OCI-LY7 (cell line): Measurements from ENCODE around the gene ADCY5. TPM values are rescaled to one million over a fixed set of nuclear protein-coding genes. Genes with fewer than 3 reads are reported as not detected.

ENCODE experiments used
- BruUV-seq: library from RNA; stranded (reverse); fragments of 400-500 nt; replicated peaks from 2 replicates; lab custom pipeline; 2021; lab: Mats Ljungman, UMichigan
- CTCF ChIA-PET: fragments of 300-600 bp; sonication (Branson Sonifier 250); formaldehyde crosslinking; loops from one replicate; lab custom pipeline; 2022; ENCODE audit warnings: antibody characterized with exemption; ENCODE audit not compliant: unreplicated experiment; lab: Charles Lee
- POLR2A ChIA-PET: fragments of 300-600 bp; sonication (Branson Sonifier 250); formaldehyde crosslinking; loops from one replicate; lab custom pipeline; 2022; ENCODE audit warnings: antibody characterized with exemption; lab: Charles Lee
- DNase-seq: peaks from one replicate; pipeline ENCODE4 v3.0.0-alpha.2; 2015; ENCODE audit warnings: low spot score
- H2AFZ ChIP-seq: fragments of 200-600 bp; sonication (generic), shearing (Covaris generic); 2 replicates; pipeline ENCODE4 v1.6.1; 2014; ENCODE audit warnings: mild to moderate bottlenecking, antibody characterized with exemption, low read length, moderate library complexity
- H3K27ac ChIP-seq: fragments of 200-600 bp; sonication (generic); 2 replicates; pipeline ENCODE4 v1.5.1; 2014; ENCODE audit warnings: mixed run types, low read depth, mild to moderate bottlenecking, moderate library complexity, low read length, inconsistent platforms; ENCODE audit not compliant: poor library complexity, severe bottlenecking
- H3K36me3 ChIP-seq: fragments of 200-600 bp; sonication (generic); 2 replicates; pipeline ENCODE4 v1.6.1; 2014; ENCODE audit warnings: mild to moderate bottlenecking, antibody characterized with exemption, low read length, moderate library complexity, mixed read lengths; ENCODE audit not compliant: insufficient read depth
- H3K4me1 ChIP-seq: fragments of 200-600 bp; sonication (generic); 2 replicates; pipeline ENCODE4 v1.5.1; 2014; ENCODE audit warnings: mild to moderate bottlenecking, low read length; ENCODE audit not compliant: insufficient read depth, poor library complexity, severe bottlenecking
- H3K4me2 ChIP-seq: fragments of 200-600 bp; sonication (generic); 2 replicates; pipeline ENCODE4 v1.6.1; 2014; ENCODE audit warnings: mild to moderate bottlenecking, low read length
- H3K4me3 ChIP-seq: fragments of 200-600 bp; sonication (generic); 2 replicates; pipeline ENCODE4 v1.5.1; 2014; ENCODE audit warnings: mild to moderate bottlenecking, low read depth, low read length; ENCODE audit not compliant: poor library complexity, severe bottlenecking
- H3K79me2 ChIP-seq: fragments of 200-600 bp; sonication (generic); 2 replicates; pipeline ENCODE4 v1.6.1; 2016; ENCODE audit warnings: low read depth, mild to moderate bottlenecking, low read length, moderate library complexity, mixed read lengths; ENCODE audit not compliant: insufficient read depth
- H3K9me2 ChIP-seq: fragments of 200-600 bp; sonication (generic); 2 replicates; pipeline ENCODE4 v1.6.1; 2016; ENCODE audit warnings: mild to moderate bottlenecking, low read length, mixed read lengths; ENCODE audit not compliant: insufficient read depth
- H3K9me3 ChIP-seq: fragments of 200-600 bp; sonication (generic); 2 replicates; pipeline ENCODE4 v1.6.1; 2014; ENCODE audit warnings: mild to moderate bottlenecking, mixed run types, low read length, mixed read lengths
- H4K20me1 ChIP-seq: fragments of 200-600 bp; sonication (generic); 2 replicates; pipeline ENCODE4 v1.6.1; 2014; ENCODE audit warnings: mild to moderate bottlenecking, antibody characterized with exemption, low read length, moderate library complexity, mixed read lengths; ENCODE audit not compliant: insufficient read depth
- CTCF ChIP-seq: fragments of 200-600 bp; sonication (generic); conservative IDR thresholded peaks from 2 replicates; pipeline ENCODE4 v1.5.1; 2014; ENCODE audit warnings: mild to moderate bottlenecking, antibody characterized with exemption, low read length, moderate library complexity, mixed read lengths
- EZH2phosphoT487 ChIP-seq: fragments of 200-600 bp; sonication (generic); IDR thresholded peaks from 2 replicates; pipeline ENCODE4 v1.6.1; 2018; ENCODE audit warnings: low read depth, borderline replicate concordance, mild to moderate bottlenecking, mixed run types, antibody characterized with exemption, low read length, moderate library complexity, mixed read lengths
- intact Hi-C: fragments of 100-400 bp; cut with micrococcal nuclease; formaldehyde crosslinking; loops from one replicate; pipeline ENCODE4 v1.10.0; 2022; ENCODE audit not compliant: unreplicated experiment
- total RNA-seq, 2 experiments: library from RNA; depleted of rRNA in 1 of 2; stranded (reverse); fragments of >200 nt in 1 of 2; shearing (Covaris generic) in 1 of 2; gene quantifications; 2 replicates each; pipeline ENCODE4 v1.2.3, GENCODE V29; 2014 to 2022

Gene ADCY5
- total RNA-seq, 2 experiments from 2014 or later = 0.03 to 0.63 TPM

GRCh38 chr3:123289391-123290106 is 159.3 kb downstream of the ADCY5 start:
- Histone ChIP-seq H4K20me1 (no peaks in the 10 kb centered on the region), H3K36me3 (no peaks in the 10 kb centered on the region), H3K9me2 (no peaks in the 10 kb centered on the region), H2AFZ (no peak overlapping the region), H3K79me2 (no peaks in the 10 kb centered on the region), H3K27ac (no peak overlapping the region), H3K4me1 (no peaks in the 10 kb centered on the region), H3K4me3 (no peak overlapping the region), H3K4me2 (no peak overlapping the region), H3K9me3 (no peaks in the 10 kb centered on the region)
- BruUV-seq = no TSS peak
- TF ChIP-seq EZH2phosphoT487 (no peak), CTCF (no peak)
- intact Hi-C loops = no loop called here
- ChIA-PET POLR2A (no interaction called here), CTCF (no interaction called here)
- no peak for DNase-seq

GRCh38 chr3:123287962-123288302 is 161.0 kb downstream of the ADCY5 start:
- intact Hi-C loops = no loop called here
- no peak for TF ChIP-seq EZH2phosphoT487
- POLR2A ChIA-PET = no interaction called here

GRCh38 chr3:123287051-123287961 is 161.6 kb downstream of the ADCY5 start:
- Histone ChIP-seq H3K9me2 (no peaks in the 10 kb centered on the region), H3K79me2 (no peaks in the 10 kb centered on the region), H3K27ac (no peak overlapping the region), H3K4me3 (no peak overlapping the region), H3K36me3 (no peaks in the 10 kb centered on the region), H4K20me1 (no peaks in the 10 kb centered on the region), H3K4me2 (no peak overlapping the region), H3K9me3 (no peaks in the 10 kb centered on the region), H3K4me1 (no peaks in the 10 kb centered on the region), H2AFZ (no peak overlapping the region)
- DNase-seq = no peak
- ChIA-PET POLR2A (no interaction called here), CTCF (no interaction called here)
- BruUV-seq = no TSS peak
- TF ChIP-seq EZH2phosphoT487 (no peak), CTCF (no peak)
- intact Hi-C loops = no loop called here

More at GRCh38 chr3:123287962-123288302, 161.0 kb downstream of the ADCY5 start:
- no peaks in the 10 kb centered on the region for H4K20me1 ChIP-seq
- DNase-seq = peak; percentile 6
- CTCF ChIA-PET = no interaction called here
- H3K36me3 ChIP-seq = no peaks in the 10 kb centered on the region
- no peaks in the 10 kb centered on the region for H3K9me3 ChIP-seq
- H3K4me2 ChIP-seq = no peak overlapping the region
- no peak overlapping the region for H2AFZ ChIP-seq
- BruUV-seq = no TSS peak
- H3K9me2 ChIP-seq = no peaks in the 10 kb centered on the region
- no peaks in the 10 kb centered on the region for H3K4me1 ChIP-seq
- H3K4me3 ChIP-seq = no peak overlapping the region
- H3K27ac ChIP-seq = no peak overlapping the region
- no peaks in the 10 kb centered on the region for H3K79me2 ChIP-seq
